ENCODE measurements around the gene EPHA8. TPM values are rescaled to one million over a fixed set of nuclear protein-coding genes. Genes with fewer than 3 reads are reported as not detected.
A peak's percentile ranks its signal among the peaks of the same experiment; 100 is the strongest.

The EPHA8 gene
- total RNA-seq, 1 experiment from 2014 or later: not detected

- DNase-seq (ENCODE audit: low read depth): no peak
These were observed 50.7 kb downstream of the EPHA8 start for GRCh38 chr1:22613951-22614350.

GRCh38 chr1:22615886-22616285 is 52.6 kb downstream of the EPHA8 start:
- no peak for DNase-seq (ENCODE audit: low read depth)

GRCh38 chr1:22616571-22616970 is 53.3 kb downstream of the EPHA8 start:
- no peak for DNase-seq (ENCODE audit: low read depth)

- DNase-seq (ENCODE audit: low read depth): no peak
These were observed 54.8 kb downstream of the EPHA8 start for GRCh38 chr1:22618056-22618455.

GRCh38 chr1:22619252-22619651 is 56.0 kb downstream of the EPHA8 start:
- peak; percentile 49 for DNase-seq (ENCODE audit: low read depth)

- DNase-seq (ENCODE audit: low read depth): no peak
These were observed 56.5 kb downstream of the EPHA8 start for GRCh38 chr1:22619798-22620197.

- no peak for DNase-seq (ENCODE audit: low read depth)
These were observed 58.5 kb downstream of the EPHA8 start for GRCh38 chr1:22621761-22622160.

- DNase-seq (ENCODE audit: low read depth): no peak
These were observed 62.1 kb downstream of the EPHA8 start for GRCh38 chr1:22625262-22625925.

- no peak for DNase-seq (ENCODE audit: low read depth)
These were observed 63.2 kb downstream of the EPHA8 start for GRCh38 chr1:22626237-22627157.

GRCh38 chr1:22627331-22627730 is 64.0 kb downstream of the EPHA8 start:
- DNase-seq (ENCODE audit: low read depth): no peak

GRCh38 chr1:22628698-22629444 is 65.6 kb downstream of the EPHA8 start:
- DNase-seq (ENCODE audit: low read depth): no peak

- no peak for DNase-seq (ENCODE audit: low read depth)
These were observed 66.6 kb downstream of the EPHA8 start for GRCh38 chr1:22629886-22630285.

GRCh38 chr1:22633697-22634463 is 70.6 kb downstream of the EPHA8 start:
- DNase-seq (ENCODE audit: low read depth): no peak

- DNase-seq (ENCODE audit: low read depth): no peak
These were observed 72.1 kb downstream of the EPHA8 start for GRCh38 chr1:22635436-22635835.

- no peak for DNase-seq (ENCODE audit: low read depth)
These were observed 73.1 kb downstream of the EPHA8 start, which contains the start of gene C1QA for GRCh38 chr1:22636353-22636752. C1QA (plus strand) TSS chr1:22636628; CDS start chr1:22637617, 989 bp downstream.

GRCh38 chr1:22636927-22637326 is 73.6 kb downstream of the EPHA8 start:
- DNase-seq (ENCODE audit: low read depth): no peak

- DNase-seq (ENCODE audit: low read depth): no peak
These were observed 74.7 kb downstream of the EPHA8 start for GRCh38 chr1:22637907-22638445.

GRCh38 chr1:22638476-22639234 is 75.4 kb downstream of the EPHA8 start:
- no peak for DNase-seq (ENCODE audit: low read depth)

GRCh38 chr1:22639286-22639685 is 76.0 kb downstream of the EPHA8 start:
- peak; percentile 56 for DNase-seq (ENCODE audit: low read depth)

GRCh38 chr1:22641247-22641646 is 78.0 kb downstream of the EPHA8 start:
- DNase-seq (ENCODE audit: low read depth): no peak

Measured in HT1080 (cell line).